Effector memory CD4-positive, alpha-beta T cell (primary cell): ENCODE data around the gene NDFIP1.

Experiments used
- DNase-seq, 3 donors: peaks; one replicate each; pipeline ENCODE4 v3.0.0-alpha.2; 2020
- H3K27ac ChIP-seq: 2 replicates; pipeline ENCODE4 v1.7.0; 2013; ENCODE audit warnings: mild to moderate bottlenecking, low read length, moderate library complexity; ENCODE audit not compliant: insufficient read depth, poor library complexity, severe bottlenecking
- H3K27me3 ChIP-seq: replicated peaks from 2 replicates; pipeline ENCODE4 v1.7.0; 2013; ENCODE audit warnings: mild to moderate bottlenecking, low read length; ENCODE audit not compliant: insufficient read depth, control insufficient read depth, poor library complexity, severe bottlenecking
- H3K36me3 ChIP-seq: 2 replicates; pipeline ENCODE4 v1.7.0; 2013; ENCODE audit warnings: mild to moderate bottlenecking, low read length, moderate library complexity; ENCODE audit not compliant: control insufficient read depth, insufficient read depth
- H3K4me1 ChIP-seq: 2 replicates; pipeline ENCODE4 v1.7.0; 2013; ENCODE audit warnings: low read length, mild to moderate bottlenecking; ENCODE audit not compliant: control insufficient read depth, insufficient read depth, poor library complexity, severe bottlenecking
- H3K4me3 ChIP-seq: 2 replicates; pipeline ENCODE4 v1.7.0; 2013; ENCODE audit warnings: low read length, low read depth, mild to moderate bottlenecking; ENCODE audit not compliant: insufficient read depth, poor library complexity, severe bottlenecking
- H3K9me3 ChIP-seq: 2 replicates; pipeline ENCODE4 v1.7.0; 2013; ENCODE audit warnings: mild to moderate bottlenecking, low read length, moderate library complexity; ENCODE audit not compliant: control insufficient read depth

The NDFIP1 gene

DNA sequence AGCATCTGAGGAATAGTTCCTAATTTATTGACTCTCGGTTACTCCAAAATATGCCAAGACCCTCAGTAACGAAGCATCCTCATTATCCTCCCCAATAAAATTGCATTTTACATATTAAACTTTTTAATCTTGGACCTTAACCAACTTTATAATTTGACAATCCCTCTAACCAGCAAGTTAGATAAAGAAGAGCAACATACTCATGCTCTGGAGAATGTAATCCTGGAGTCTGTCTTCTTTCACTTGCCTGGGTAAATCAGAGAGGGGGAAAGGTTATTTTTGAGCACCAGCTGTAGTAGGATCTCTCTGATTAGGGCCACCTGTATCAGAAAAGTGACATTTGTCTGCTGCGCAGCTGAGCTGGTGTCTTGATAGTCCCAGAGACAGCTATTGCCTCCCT lies 59.8 kb downstream of the NDFIP1 start:
- DNase-seq, result no peak
- Histone ChIP-seq H3K4me1 (no peaks in the 10 kb centered on the region), H3K4me3 (no peak overlapping the region), H3K27me3 (peaks cover 3% of the 10 kb centered on the region), H3K9me3 (no peaks in the 10 kb centered on the region), H3K27ac (no peak overlapping the region), H3K36me3 (no peaks in the 10 kb centered on the region)

GRCh38 chr5:142170254-142170953 lies 61.8 kb downstream of the NDFIP1 start:
- no peaks in the 10 kb centered on the region for H3K9me3 ChIP-seq
- H3K4me1 ChIP-seq, result no peaks in the 10 kb centered on the region
- H3K4me3 ChIP-seq, result no peak overlapping the region
- DNase-seq, result no peak
- H3K36me3 ChIP-seq, result no peaks in the 10 kb centered on the region
- no peak overlapping the region for H3K27ac ChIP-seq
- peaks cover 3% of the 10 kb centered on the region for H3K27me3 ChIP-seq

DNA sequence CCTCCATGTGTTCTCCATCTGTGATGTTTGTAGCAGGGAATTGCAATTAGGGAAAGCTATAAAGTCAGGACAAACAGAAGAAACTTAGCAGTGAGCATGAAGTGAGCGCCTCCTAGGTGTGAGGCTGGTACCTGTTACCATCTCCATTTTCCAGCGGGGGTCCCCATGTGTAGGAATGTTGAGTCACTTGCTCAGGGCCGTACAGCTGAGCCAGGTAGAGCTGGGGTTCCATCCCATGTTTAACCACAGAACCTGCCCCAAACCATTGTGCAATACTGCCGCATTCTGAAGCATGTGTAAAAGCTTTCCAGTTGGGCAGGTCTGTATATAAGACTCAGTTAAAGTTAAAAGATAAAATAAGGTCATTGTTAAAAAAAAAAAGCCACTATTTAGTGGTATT lies 62.7 kb downstream of the NDFIP1 start:
- Histone ChIP-seq H3K4me1 (no peaks in the 10 kb centered on the region), H3K27me3 (peaks cover 3% of the 10 kb centered on the region), H3K36me3 (no peaks in the 10 kb centered on the region), H3K9me3 (no peaks in the 10 kb centered on the region), H3K4me3 (no peak overlapping the region), H3K27ac (no peak overlapping the region)
- DNase-seq, result no peak

GRCh38 chr5:142175039-142175438 lies 66.5 kb downstream of the NDFIP1 start:
- H3K4me1 ChIP-seq, result no peaks in the 10 kb centered on the region
- DNase-seq, result no peak
- no peak overlapping the region for H3K4me3 ChIP-seq
- no peaks in the 10 kb centered on the region for H3K36me3 ChIP-seq
- H3K27me3 ChIP-seq, result peaks cover 3% of the 10 kb centered on the region
- H3K9me3 ChIP-seq, result no peaks in the 10 kb centered on the region
- H3K27ac ChIP-seq, result no peak overlapping the region

DNA sequence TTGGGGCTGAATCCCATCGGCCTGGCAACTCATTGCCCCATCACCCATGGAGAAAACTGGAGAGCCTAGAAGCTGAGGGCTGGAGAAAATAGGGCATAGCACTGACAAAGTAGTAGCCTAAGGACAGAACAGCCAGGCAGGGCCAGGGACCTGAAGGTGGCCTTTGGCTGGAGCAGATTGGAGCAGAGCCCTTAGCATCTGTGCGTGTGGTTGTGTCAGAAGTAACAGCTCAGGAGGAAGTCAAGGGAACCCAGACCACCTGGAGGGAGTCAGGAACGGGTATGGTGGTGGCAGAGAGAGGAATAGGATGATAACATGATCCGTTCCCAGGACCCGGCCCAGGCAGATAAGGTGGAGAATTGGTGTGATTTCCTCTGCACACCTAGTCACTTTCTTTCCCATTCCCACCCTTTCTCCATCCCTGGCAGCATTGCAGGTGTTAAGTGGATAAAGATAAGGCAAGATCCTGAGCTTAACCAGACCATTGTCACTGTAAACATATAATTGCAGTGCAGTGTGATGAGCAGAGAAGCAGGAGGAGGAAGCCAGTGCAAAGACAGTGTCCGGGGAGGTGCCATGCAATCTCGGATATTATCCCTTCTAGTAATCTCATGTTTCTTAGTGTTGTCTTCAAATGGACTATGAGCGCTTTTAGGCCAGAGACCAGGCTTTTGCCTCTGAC lies 67.0 kb downstream of the NDFIP1 start:
- Histone ChIP-seq H3K4me3 (no peak overlapping the region), H3K9me3 (no peaks in the 10 kb centered on the region), H3K27ac (no peak overlapping the region), H3K4me1 (no peaks in the 10 kb centered on the region), H3K27me3 (peaks cover 3% of the 10 kb centered on the region), H3K36me3 (no peaks in the 10 kb centered on the region)
- DNase-seq, result no peak

DNA sequence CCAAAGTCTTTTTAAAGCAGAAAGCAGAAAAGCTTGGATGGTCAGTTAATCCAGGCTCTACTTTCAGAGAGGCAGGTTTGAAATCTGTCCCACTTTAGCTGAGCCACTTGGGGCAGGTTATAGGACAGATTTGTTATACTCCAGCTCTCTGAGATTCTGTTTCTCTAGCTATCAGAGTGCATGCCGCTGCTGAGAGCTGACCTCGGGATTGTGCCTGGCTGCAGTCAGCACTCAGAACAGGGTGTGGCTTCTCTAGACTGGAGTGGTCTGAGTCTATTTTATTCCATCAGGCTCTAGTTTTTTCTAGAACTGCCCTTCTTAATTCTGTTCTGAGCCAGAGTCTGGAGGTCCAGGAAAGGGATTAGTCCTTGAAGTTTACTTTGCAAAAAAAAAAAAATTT lies 67.7 kb downstream of the NDFIP1 start:
- no peaks in the 10 kb centered on the region for H3K4me1 ChIP-seq
- DNase-seq, result no peak
- peaks cover 3% of the 10 kb centered on the region for H3K27me3 ChIP-seq
- no peaks in the 10 kb centered on the region for H3K9me3 ChIP-seq
- no peaks in the 10 kb centered on the region for H3K36me3 ChIP-seq
- no peak overlapping the region for H3K4me3 ChIP-seq
- H3K27ac ChIP-seq, result no peak overlapping the region

- no peak for DNase-seq
- Histone ChIP-seq H3K4me3 (no peak overlapping the region), H3K27ac (no peak overlapping the region), H3K4me1 (no peaks in the 10 kb centered on the region), H3K9me3 (no peaks in the 10 kb centered on the region), H3K27me3 (no peaks in the 10 kb centered on the region), H3K36me3 (no peaks in the 10 kb centered on the region)
These were observed 70.1 kb downstream of the NDFIP1 start for GRCh38 chr5:142178651-142179050.

GRCh38 chr5:142179776-142180387 lies 71.3 kb downstream of the NDFIP1 start:
- H3K36me3 ChIP-seq, result no peaks in the 10 kb centered on the region
- H3K4me3 ChIP-seq, result no peak overlapping the region
- no peak for DNase-seq
- H3K27me3 ChIP-seq, result no peaks in the 10 kb centered on the region
- H3K27ac ChIP-seq, result no peak overlapping the region
- no peaks in the 10 kb centered on the region for H3K4me1 ChIP-seq
- no peaks in the 10 kb centered on the region for H3K9me3 ChIP-seq

- Histone ChIP-seq H3K4me3 (no peak overlapping the region), H3K27ac (no peak overlapping the region), H3K36me3 (no peaks in the 10 kb centered on the region), H3K27me3 (no peaks in the 10 kb centered on the region), H3K4me1 (no peaks in the 10 kb centered on the region), H3K9me3 (no peaks in the 10 kb centered on the region)
- no peak for DNase-seq
These were observed 72.5 kb downstream of the NDFIP1 start for GRCh38 chr5:142181096-142181495.

- no peak for DNase-seq
- no peaks in the 10 kb centered on the region for H3K4me1 ChIP-seq
- no peak overlapping the region for H3K4me3 ChIP-seq
- H3K9me3 ChIP-seq, result no peaks in the 10 kb centered on the region
- H3K27me3 ChIP-seq, result no peaks in the 10 kb centered on the region
- H3K36me3 ChIP-seq, result no peaks in the 10 kb centered on the region
- no peak overlapping the region for H3K27ac ChIP-seq
These were observed 73.1 kb downstream of the NDFIP1 start for GRCh38 chr5:142181547-142182163.
